OCI-LY7 (cell line): Measurements from ENCODE around the gene MPL. TPM values are rescaled to one million over a fixed set of nuclear protein-coding genes. Genes with fewer than 3 reads are reported as not detected.
"Not testable (repeated sequence)": the region's sequence is repeated elsewhere in the genome, so short reads cannot be mapped to it uniquely, and the experiment has no call there.

ENCODE experiments used
- BruUV-seq: library from RNA; stranded (reverse); fragments of 400-500 nt; replicated peaks from 2 replicates; lab custom pipeline; 2021; lab: Mats Ljungman, UMichigan
- CTCF ChIA-PET: fragments of 300-600 bp; sonication (Branson Sonifier 250); formaldehyde crosslinking; loops from one replicate; lab custom pipeline; 2022; ENCODE audit warnings: antibody characterized with exemption; ENCODE audit not compliant: unreplicated experiment; lab: Charles Lee
- POLR2A ChIA-PET: fragments of 300-600 bp; sonication (Branson Sonifier 250); formaldehyde crosslinking; loops from one replicate; lab custom pipeline; 2022; ENCODE audit warnings: antibody characterized with exemption; lab: Charles Lee
- DNase-seq: peaks from one replicate; pipeline ENCODE4 v3.0.0-alpha.2; 2015; ENCODE audit warnings: low spot score
- H2AFZ ChIP-seq: fragments of 200-600 bp; sonication (generic), shearing (Covaris generic); 2 replicates; pipeline ENCODE4 v1.6.1; 2014; ENCODE audit warnings: mild to moderate bottlenecking, antibody characterized with exemption, low read length, moderate library complexity
- H3K27ac ChIP-seq: fragments of 200-600 bp; sonication (generic); 2 replicates; pipeline ENCODE4 v1.5.1; 2014; ENCODE audit warnings: mixed run types, low read depth, mild to moderate bottlenecking, moderate library complexity, low read length, inconsistent platforms; ENCODE audit not compliant: poor library complexity, severe bottlenecking
- H3K36me3 ChIP-seq: fragments of 200-600 bp; sonication (generic); 2 replicates; pipeline ENCODE4 v1.6.1; 2014; ENCODE audit warnings: mild to moderate bottlenecking, antibody characterized with exemption, low read length, moderate library complexity, mixed read lengths; ENCODE audit not compliant: insufficient read depth
- H3K4me1 ChIP-seq: fragments of 200-600 bp; sonication (generic); 2 replicates; pipeline ENCODE4 v1.5.1; 2014; ENCODE audit warnings: mild to moderate bottlenecking, low read length; ENCODE audit not compliant: insufficient read depth, poor library complexity, severe bottlenecking
- H3K4me2 ChIP-seq: fragments of 200-600 bp; sonication (generic); 2 replicates; pipeline ENCODE4 v1.6.1; 2014; ENCODE audit warnings: mild to moderate bottlenecking, low read length
- H3K4me3 ChIP-seq: fragments of 200-600 bp; sonication (generic); 2 replicates; pipeline ENCODE4 v1.5.1; 2014; ENCODE audit warnings: mild to moderate bottlenecking, low read depth, low read length; ENCODE audit not compliant: poor library complexity, severe bottlenecking
- H3K79me2 ChIP-seq: fragments of 200-600 bp; sonication (generic); 2 replicates; pipeline ENCODE4 v1.6.1; 2016; ENCODE audit warnings: low read depth, mild to moderate bottlenecking, low read length, moderate library complexity, mixed read lengths; ENCODE audit not compliant: insufficient read depth
- H3K9me2 ChIP-seq: fragments of 200-600 bp; sonication (generic); 2 replicates; pipeline ENCODE4 v1.6.1; 2016; ENCODE audit warnings: mild to moderate bottlenecking, low read length, mixed read lengths; ENCODE audit not compliant: insufficient read depth
- H3K9me3 ChIP-seq: fragments of 200-600 bp; sonication (generic); 2 replicates; pipeline ENCODE4 v1.6.1; 2014; ENCODE audit warnings: mild to moderate bottlenecking, mixed run types, low read length, mixed read lengths
- H4K20me1 ChIP-seq: fragments of 200-600 bp; sonication (generic); 2 replicates; pipeline ENCODE4 v1.6.1; 2014; ENCODE audit warnings: mild to moderate bottlenecking, antibody characterized with exemption, low read length, moderate library complexity, mixed read lengths; ENCODE audit not compliant: insufficient read depth
- EZH2phosphoT487 ChIP-seq: fragments of 200-600 bp; sonication (generic); IDR thresholded peaks from 2 replicates; pipeline ENCODE4 v1.6.1; 2018; ENCODE audit warnings: low read depth, borderline replicate concordance, mild to moderate bottlenecking, mixed run types, antibody characterized with exemption, low read length, moderate library complexity, mixed read lengths
- intact Hi-C: fragments of 100-400 bp; cut with micrococcal nuclease; formaldehyde crosslinking; loops from one replicate; pipeline ENCODE4 v1.10.0; 2022; ENCODE audit not compliant: unreplicated experiment
- total RNA-seq, 2 experiments: library from RNA; depleted of rRNA in 1 of 2; stranded (reverse); fragments of >200 nt in 1 of 2; shearing (Covaris generic) in 1 of 2; gene quantifications; 2 replicates each; pipeline ENCODE4 v1.2.3, GENCODE V29; 2014 to 2022
- TF ChIP-seq, protein P1 (sequence below): fragments of 200-600 bp; sonication (generic); conservative IDR thresholded peaks from 2 replicates; pipeline ENCODE4 v1.5.1; 2014; ENCODE audit warnings: mild to moderate bottlenecking, antibody characterized with exemption, low read length, moderate library complexity, mixed read lengths

MPL gene
- total RNA-seq, 2 experiments from 2014 or later, result not detected

GRCh38 chr1:43368646-43369020 is 31.0 kb downstream of the MPL start:
- Histone ChIP-seq H3K9me3 (no peaks in the 10 kb centered on the region), H3K36me3 (peaks cover 19% of the 10 kb centered on the region), H3K79me2 (peaks cover 12% of the 10 kb centered on the region; the same call in 1 of the 2 replicates), H3K9me2 (no peaks in the 10 kb centered on the region), H3K27ac (peak overlapping the region; percentile 76), H3K4me3 (peak overlapping the region; percentile 93), H4K20me1 (no peaks in the 10 kb centered on the region), H3K4me2 (peak overlapping the region; percentile 98), H2AFZ (peak overlapping the region; percentile 7; the same call in 1 of the 2 replicates), H3K4me1 (peaks cover 18% of the 10 kb centered on the region)
- no peak for DNase-seq
- TF ChIP-seq, protein P1, sequence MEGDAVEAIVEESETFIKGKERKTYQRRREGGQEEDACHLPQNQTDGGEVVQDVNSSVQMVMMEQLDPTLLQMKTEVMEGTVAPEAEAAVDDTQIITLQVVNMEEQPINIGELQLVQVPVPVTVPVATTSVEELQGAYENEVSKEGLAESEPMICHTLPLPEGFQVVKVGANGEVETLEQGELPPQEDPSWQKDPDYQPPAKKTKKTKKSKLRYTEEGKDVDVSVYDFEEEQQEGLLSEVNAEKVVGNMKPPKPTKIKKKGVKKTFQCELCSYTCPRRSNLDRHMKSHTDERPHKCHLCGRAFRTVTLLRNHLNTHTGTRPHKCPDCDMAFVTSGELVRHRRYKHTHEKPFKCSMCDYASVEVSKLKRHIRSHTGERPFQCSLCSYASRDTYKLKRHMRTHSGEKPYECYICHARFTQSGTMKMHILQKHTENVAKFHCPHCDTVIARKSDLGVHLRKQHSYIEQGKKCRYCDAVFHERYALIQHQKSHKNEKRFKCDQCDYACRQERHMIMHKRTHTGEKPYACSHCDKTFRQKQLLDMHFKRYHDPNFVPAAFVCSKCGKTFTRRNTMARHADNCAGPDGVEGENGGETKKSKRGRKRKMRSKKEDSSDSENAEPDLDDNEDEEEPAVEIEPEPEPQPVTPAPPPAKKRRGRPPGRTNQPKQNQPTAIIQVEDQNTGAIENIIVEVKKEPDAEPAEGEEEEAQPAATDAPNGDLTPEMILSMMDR, result no peak
- TF ChIP-seq EZH2phosphoT487, result no peak
- TSS peak; percentile 67 for BruUV-seq
- ChIA-PET CTCF (interaction anchor here (1.0 kb wide), 2 partner anchors 10 to 46 kb away, joined by 3 to 6 read pairs; no protein-coding TSS in a partner anchor), POLR2A (interaction anchor here (0.7 to 1.4 kb wide), 7 partner anchors 8 to 282 kb away, joined by 3 to 13 read pairs (median 4); partner anchors contain the start of genes CDC20, KDM4A, MED8 and SZT2)
- intact Hi-C loops, result loop anchor here (1.0 kb wide), 2 partner anchors 10 to 21 kb away; partner anchors contain the start of genes CDC20, MED8 and SZT2

- CTCF ChIA-PET, H3K27ac ChIP-seq, H3K4me3 ChIP-seq, H3K36me3 ChIP-seq, H3K4me2 ChIP-seq, DNase-seq, H3K9me2 ChIP-seq, H4K20me1 ChIP-seq, H2AFZ ChIP-seq, intact Hi-C loops, H3K9me3 ChIP-seq, BruUV-seq: not testable (repeated sequence)
- POLR2A ChIA-PET, result interaction anchor here (0.7 to 0.8 kb wide), 2 partner anchors 95 to 195 kb away, joined by 5 to 8 read pairs; no protein-coding TSS in a partner anchor
- H3K4me1 ChIP-seq, result peaks cover 18% of the 10 kb centered on the region
- peaks cover 12% of the 10 kb centered on the region; the same call in 1 of the 2 replicates for H3K79me2 ChIP-seq
Observed at GRCh38 chr1:43369779-43370178, 32.2 kb downstream of the MPL start.

DNA sequence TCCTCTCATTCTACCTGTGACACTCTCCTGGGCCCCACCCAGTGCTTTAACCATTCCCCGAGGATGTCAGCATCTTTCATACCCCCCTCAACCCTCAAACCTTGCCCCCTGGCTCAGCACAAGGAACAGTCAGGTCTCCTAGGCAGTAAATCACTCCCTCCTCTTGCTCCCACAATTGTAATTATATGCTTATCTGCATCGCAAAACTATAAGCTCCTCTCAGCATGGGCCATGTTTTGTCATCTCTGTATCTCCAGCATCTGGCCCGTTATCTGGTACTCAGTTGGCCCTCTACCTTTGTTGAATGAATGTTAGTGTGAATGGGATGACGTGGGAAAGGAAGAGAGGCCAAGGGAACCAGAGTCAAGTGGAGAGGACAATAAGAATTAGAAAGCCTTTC is 32.9 kb downstream of the MPL start:
- no peaks in the 10 kb centered on the region for H4K20me1 ChIP-seq
- no peaks in the 10 kb centered on the region for H3K9me3 ChIP-seq
- H3K79me2 ChIP-seq, result peaks cover 12% of the 10 kb centered on the region; the same call in 1 of the 2 replicates
- H3K9me2 ChIP-seq, result no peaks in the 10 kb centered on the region
- no peak for DNase-seq
- POLR2A ChIA-PET, result interaction anchor here (0.6 kb wide), 1 partner anchor 177 kb away, joined by 3 read pairs; no protein-coding TSS in a partner anchor
- intact Hi-C loops, result no loop called here
- peaks cover under 1% of the 10 kb centered on the region; the same call in 1 of the 2 replicates for H3K36me3 ChIP-seq
- TF ChIP-seq, protein P1, result no peak
- no peak for TF ChIP-seq EZH2phosphoT487
- no TSS peak for BruUV-seq
- H3K4me2 ChIP-seq, result no peak overlapping the region
- H2AFZ ChIP-seq, result no peak overlapping the region
- peaks cover 17% of the 10 kb centered on the region for H3K4me1 ChIP-seq
- no peak overlapping the region for H3K27ac ChIP-seq
- no peak overlapping the region for H3K4me3 ChIP-seq
- CTCF ChIA-PET, result no interaction called here
